ENCODE results near the gene SERPINI1.

The SERPINI1 gene

GRCh38 chr3:167870181-167870580 is 134.7 kb downstream of the SERPINI1 start:
- no peak overlapping the region for H3K4me3 ChIP-seq (ENCODE audit: low read depth, low read length)
- no peak for DNase-seq (ENCODE audit: low read depth, low spot score)
- ChIA-PET POLR2A (no interaction called here), CTCF (interaction anchor here (2.2 kb wide), 1 partner anchor 12 kb away, joined by 5 read pairs; no protein-coding TSS in a partner anchor)
- no peak for TF ChIP-seq CTCF (IDR thresholded peaks at IDR 0.05; ENCODE audit: insufficient read depth, low read length, missing control alignments)

GRCh38 chr3:167870759-167871158 is 135.2 kb downstream of the SERPINI1 start:
- DNase-seq (ENCODE audit: low read depth, low spot score) = no peak
- TF ChIP-seq CTCF (IDR thresholded peaks at IDR 0.05; ENCODE audit: insufficient read depth, low read length, missing control alignments) = no peak
- ChIA-PET POLR2A (no interaction called here), CTCF (no interaction called here)
- no peak overlapping the region for H3K4me3 ChIP-seq (ENCODE audit: low read depth, low read length)

GRCh38 chr3:167872032-167872431 is 136.5 kb downstream of the SERPINI1 start:
- H3K4me3 ChIP-seq (ENCODE audit: low read depth, low read length) = no peak overlapping the region
- POLR2A ChIA-PET = no interaction called here
- no peak for TF ChIP-seq CTCF (IDR thresholded peaks at IDR 0.05; ENCODE audit: insufficient read depth, low read length, missing control alignments)
- CTCF ChIA-PET = interaction anchor here (1.0 to 1.1 kb wide), 2 partner anchors 9 to 13 kb away, joined by 3 read pairs; no protein-coding TSS in a partner anchor
- DNase-seq (ENCODE audit: low read depth, low spot score) = no peak

GRCh38 chr3:167872941-167873340 is 137.4 kb downstream of the SERPINI1 start:
- no peak overlapping the region for H3K4me3 ChIP-seq (ENCODE audit: low read depth, low read length)
- CTCF ChIA-PET = interaction anchor here (1.1 kb wide), 1 partner anchor 9 kb away, joined by 3 read pairs; no protein-coding TSS in a partner anchor
- TF ChIP-seq CTCF (IDR thresholded peaks at IDR 0.05; ENCODE audit: insufficient read depth, low read length, missing control alignments) = no peak
- POLR2A ChIA-PET = no interaction called here
- DNase-seq (ENCODE audit: low read depth, low spot score) = no peak

- no peak for DNase-seq (ENCODE audit: low read depth, low spot score)
- TF ChIP-seq CTCF (IDR thresholded peaks at IDR 0.05; ENCODE audit: insufficient read depth, low read length, missing control alignments) = no peak
- CTCF ChIA-PET = interaction anchor here (0.8 kb wide), 1 partner anchor 10 kb away, joined by 3 read pairs; no protein-coding TSS in a partner anchor
- POLR2A ChIA-PET = no interaction called here
- H3K4me3 ChIP-seq (ENCODE audit: low read depth, low read length) = no peak overlapping the region
These were observed 139.3 kb downstream of the SERPINI1 start for GRCh38 chr3:167874671-167875372.

Data from AG04449 (cell line).